Stimulated activated CD4-positive, alpha-beta T cell treated with anti-CD3 and anti-CD28 coated beads, Interleukin-15, amount 100 ng/mL, for 48 hours (primary cell): ENCODE measurements around the gene GFPT1.
"Not testable (repeated sequence)": the region's sequence is repeated elsewhere in the genome, so short reads cannot be mapped to it uniquely, and the experiment has no call there.

ENCODE experiments used
- DNase-seq, 2 donors: peaks; one replicate each; pipeline ENCODE4 v3.0.0-alpha.2; 2020; ENCODE audit warnings: low read depth in 2 of 2

Gene GFPT1

DNA sequence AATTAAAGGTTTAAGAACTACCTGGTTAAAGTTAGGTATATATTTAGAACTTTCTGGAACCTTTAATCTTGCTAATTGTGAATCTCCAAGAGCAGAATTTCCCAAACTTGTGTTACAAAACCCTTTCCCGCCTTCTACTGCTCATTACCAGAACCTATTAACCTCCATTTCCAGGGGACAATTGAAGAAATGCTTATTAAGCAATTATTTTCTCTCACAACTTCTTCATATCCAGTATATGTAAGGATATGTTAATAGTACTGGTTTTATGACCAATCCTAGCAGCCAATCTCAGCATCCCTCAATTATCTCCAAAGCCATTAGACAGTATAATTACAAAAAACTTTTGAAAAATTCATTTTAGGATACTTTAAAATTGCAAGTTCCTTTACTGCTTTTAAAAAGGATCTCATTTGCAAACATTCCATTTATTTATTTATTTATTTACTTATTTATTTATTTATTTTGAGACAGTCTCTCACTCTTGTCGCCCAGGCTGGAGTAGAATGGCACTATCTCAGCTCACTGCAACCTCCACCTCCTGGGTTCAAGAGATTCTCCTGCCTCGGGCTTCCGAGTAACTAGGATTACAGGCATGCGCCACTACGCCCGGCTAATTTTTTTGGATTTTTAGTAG lies 3.7 kb downstream of the GFPT1 start:
- DNase-seq: no peak

DNA sequence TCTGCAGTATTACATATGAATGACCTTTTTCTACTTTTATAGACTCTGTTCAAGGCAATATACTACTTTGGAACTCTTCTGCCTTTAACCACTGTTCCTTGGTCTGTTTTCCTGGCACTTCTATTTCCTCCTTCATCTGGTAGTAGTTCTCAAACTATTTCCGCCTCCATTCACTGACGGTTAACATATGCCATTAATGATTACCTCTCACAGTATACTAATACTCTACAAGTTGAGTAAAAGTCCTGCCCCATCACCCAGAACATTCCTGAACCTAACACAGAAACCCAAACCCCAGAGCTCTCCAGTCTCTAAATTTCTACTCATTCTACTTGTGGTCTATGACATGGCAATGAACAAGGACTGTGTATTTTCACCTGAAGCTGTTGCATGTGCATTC lies 4.5 kb downstream of the GFPT1 start:
- DNase-seq: no peak

DNA sequence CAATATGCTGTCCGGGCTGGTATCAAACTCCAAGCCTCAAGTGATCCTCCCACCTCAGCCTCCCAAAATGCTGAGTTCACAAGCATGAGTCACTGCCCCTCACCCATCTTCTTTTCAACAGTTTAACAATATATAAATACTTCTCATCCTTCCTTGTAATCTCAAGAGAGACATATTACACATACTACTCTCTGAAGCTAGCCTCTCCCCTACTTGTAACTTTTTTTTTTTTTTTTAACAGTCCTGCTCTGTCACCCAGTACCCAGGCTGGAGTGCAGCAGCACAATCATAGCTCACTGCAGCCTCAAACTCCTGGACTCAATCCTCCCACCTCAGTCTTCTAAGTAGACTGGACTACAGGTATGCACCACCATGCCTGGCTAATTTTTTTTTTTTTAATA lies 5.7 kb downstream of the GFPT1 start:
- no peak for DNase-seq

DNA sequence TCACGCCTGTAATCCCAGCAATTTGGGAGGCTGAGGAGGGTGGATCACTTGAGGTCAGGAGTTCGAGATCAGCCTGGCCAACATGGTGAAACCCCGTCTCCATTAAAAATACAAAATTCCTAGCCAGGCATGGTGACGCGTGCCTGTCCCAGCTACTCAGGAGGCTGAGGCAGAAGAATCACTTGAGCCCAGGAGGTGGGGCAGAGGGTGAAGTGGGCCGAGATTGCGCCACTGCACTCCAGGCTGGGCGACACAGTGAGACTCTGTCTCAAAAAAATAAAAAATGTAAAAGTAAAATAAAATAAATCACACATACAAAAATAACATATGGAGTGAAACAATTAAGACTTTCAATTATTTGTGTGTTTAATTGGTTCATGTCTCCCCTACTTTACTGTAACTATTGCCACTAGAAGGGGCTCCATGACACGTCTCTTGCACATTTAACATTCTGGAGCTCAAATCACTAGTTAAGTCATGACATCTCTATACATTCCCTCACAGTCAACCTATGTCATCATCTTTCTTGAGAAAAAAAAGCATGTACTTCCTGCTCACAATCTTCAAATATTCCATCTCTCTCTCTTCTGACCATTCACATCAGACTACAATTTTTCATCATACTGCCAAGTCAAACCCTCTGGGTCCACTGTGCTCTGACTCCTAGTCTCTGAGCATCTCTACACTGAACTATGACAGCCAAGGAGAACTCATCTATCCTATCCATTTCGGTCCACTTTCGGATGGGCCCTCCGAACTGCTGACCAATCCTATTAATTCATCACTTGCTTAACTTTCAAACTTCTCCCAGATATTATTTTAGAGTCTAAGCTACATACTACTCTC lies 6.7 kb downstream of the GFPT1 start:
- no peak for DNase-seq

DNA sequence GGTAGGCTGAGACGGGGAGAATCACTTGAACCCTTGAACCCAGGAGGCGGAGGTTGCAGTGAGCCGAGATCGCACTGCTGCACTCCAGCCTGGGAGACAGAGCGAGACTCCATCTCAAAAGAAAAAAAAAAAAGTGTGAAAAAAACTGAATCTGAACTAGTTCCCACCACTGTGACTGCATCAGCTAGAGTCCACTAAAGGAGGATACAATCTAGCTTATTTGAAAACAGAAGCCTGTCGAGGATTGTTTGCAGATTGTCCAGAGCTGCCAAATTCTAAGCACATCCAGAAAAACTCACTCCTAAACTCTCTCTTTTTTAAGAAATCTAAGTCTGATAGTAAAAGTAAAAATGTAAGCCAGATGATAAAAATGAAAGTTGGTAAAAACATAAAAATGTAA lies 10.6 kb downstream of the GFPT1 start:
- DNase-seq: no peak

DNA sequence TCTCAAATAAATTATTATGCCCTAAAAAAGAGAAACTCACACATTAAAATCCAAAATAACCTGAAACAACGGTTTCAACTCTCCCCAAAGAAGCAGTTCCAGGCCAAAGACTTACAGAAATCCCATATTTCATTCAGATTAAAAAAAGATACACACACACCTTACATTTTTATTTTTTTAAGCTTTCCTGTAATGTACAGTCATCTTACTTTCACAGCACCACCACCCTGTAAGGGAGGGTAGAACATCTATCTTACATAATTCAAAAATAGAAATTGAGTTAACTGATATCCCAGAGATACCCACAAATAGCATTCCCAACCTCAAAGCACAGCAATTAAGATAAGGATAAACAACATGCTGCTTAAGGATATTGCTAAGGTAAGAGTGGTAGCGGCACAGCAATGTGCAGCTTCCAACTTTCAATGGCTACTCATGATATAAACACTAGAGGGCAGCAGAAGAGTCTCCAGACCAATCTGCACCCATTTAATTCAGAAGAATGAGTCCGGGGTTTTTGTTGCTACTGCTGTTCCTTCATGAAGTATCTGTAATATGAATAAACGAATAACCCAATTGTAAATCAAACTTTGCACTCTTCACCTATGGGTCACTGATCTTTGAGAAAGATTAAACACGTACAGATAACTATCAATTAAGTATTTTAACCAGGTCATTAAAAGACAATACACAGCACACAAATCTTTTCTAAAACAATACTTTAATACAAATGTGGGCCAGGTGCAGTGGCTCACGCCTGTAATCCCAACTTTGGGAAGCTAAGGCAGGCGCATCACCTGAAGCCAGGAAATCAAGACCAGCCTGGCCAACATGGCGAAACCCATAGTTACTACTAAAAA lies 11.3 kb downstream of the GFPT1 start:
- DNase-seq: no peak

DNA sequence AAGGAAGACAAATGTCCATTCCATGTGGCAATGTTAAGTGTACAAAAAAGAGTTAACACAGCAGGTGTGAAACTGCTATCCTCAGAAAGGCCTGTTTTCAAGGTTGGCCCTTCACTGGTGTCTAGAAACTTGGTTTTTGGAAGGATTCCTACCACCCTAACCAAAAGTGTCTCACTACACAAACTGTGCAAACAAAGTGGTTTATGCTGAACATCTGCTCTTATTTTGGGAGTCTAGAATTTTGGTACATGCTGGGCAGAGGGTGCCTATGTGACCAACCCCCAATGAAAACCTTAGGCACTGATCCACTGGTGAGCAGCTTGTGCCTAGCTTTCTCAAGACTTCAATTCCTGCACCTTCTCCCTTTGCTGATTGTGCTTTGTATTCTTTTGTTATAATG lies 14.3 kb downstream of the GFPT1 start:
- no peak for DNase-seq

DNA sequence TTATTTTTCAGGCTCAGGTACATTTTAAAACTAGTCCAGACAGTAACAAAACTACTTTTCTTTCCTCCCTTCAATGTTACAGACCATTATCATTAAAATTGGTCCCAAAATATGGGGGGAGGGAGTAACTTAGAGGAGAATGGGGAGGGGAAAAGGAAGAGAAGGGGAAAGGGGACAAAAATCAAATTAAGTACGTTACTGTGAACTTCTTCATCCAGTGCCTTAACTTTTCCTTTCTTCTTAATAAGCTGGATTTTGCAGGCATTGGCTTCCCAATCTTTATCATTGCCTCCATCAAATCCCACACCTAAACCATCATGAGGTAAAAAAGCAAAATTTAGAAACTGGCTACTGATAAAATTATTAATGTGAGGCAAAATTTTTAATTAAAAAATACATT lies 17.2 kb downstream of the GFPT1 start:
- no peak for DNase-seq

DNA sequence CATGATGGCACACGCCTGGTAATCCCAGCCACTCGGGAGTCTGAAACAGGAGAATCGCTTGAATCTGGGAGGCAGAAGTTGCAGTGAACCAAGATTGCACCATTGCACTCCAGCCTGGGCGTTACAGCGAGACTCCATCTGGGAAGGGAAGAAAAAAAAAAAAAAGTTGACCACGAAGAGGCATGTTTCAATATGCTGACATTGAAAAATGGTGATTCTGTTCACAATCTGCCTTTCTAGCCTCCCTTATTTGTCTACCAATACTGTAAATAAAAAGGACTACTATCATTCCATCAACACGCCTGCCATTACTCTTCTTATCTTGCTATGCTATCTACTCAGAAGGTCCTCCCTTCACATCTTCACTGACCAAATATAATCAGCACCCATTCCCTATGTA lies 18.4 kb downstream of the GFPT1 start:
- no peak for DNase-seq

DNA sequence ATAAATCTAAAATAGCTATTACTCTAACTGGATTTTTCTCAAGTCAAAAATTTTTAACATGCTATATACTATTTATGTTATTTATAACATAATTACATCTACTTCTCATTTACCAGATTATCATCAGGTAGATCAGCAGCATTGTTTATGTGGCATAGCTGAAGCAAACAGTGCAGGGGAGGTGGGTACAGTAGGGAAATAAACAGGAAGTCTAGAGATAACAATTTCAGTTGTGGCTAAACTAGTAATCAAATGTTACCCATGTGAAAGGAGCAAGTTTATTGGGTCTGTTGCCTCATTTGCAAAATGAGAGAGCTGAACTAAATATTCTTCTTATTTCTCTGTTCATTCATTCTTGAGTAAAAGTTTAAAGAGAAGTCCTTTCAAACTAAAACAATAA lies 27.7 kb downstream of the GFPT1 start:
- DNase-seq: no peak

DNA sequence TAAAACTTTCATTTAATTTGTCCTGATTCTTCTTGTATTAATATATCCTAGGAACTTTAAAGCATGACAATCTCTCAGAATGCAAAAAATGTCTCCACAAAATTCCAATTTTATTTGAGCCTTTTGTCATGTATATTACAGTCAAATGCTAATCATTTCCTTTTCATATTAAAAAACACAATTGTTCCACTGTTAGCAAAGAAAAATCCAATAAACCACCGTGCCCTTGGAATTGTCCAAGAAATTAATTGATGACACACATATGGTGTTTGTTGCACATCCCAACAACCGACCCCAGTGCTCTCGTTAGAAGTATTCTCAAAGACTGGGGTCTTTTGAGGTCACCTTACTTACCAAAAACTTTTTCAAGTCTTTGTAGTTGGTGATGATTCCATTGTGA lies 28.1 kb downstream of the GFPT1 start:
- no peak for DNase-seq

DNA sequence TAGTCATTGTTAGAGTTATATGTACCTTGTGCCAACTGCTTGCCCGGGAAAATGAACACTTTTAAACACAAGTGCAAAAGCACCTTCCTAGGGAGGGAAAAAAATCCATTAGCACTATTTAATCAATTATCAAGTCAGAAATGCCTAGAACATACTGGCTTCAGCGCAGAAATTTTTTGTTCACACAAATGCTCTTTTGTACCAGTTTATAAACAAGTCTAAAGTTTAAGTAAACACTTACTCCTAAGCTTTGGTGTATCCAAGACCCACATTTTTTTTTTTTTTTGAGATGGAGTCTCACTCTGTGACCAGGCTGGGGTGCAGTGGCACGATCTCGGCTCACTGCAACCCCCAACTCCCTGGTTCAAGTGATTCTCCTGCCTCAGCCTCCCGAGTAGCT lies 30.6 kb downstream of the GFPT1 start:
- DNase-seq: no peak

DNA sequence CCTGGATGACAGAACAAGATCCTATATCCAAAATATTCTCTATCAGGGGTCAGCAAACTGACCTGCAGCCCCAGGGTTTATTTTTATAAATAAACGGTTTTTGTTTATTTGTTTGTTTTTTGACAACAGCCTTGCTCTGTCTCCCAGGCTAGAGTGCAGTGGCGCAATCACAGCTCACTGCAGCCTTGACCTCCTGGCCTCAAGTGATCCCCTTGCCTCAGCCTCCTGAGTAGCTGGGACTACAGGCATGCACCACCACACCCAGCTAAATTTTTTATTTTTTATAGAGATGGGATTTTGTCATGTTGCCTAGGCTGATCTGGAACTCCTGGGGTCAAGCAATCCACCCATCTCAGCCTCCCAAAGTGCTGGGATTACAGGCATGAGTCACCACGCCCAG lies 32.1 kb downstream of the GFPT1 start:
- DNase-seq: not testable (repeated sequence)

DNA sequence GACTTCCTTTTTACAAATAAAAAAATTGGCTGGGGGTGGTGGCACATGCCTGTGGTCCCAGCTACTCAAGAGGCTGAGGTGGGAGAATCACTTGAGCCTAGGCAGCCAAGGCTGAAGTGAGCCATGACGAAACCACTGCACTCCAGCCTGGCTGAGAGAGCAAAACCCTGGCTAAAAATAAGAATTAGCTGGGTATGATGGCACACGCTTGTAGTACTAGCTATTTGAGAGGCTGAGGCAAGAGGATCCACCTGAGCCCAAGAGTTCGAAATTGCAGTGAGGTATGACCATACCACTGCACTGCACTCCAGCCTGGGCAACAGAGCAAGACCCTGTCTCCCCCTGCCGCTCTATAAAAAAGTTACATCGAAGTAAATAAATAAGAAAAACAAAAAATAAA lies 33.7 kb downstream of the GFPT1 start:
- DNase-seq: no peak

DNA sequence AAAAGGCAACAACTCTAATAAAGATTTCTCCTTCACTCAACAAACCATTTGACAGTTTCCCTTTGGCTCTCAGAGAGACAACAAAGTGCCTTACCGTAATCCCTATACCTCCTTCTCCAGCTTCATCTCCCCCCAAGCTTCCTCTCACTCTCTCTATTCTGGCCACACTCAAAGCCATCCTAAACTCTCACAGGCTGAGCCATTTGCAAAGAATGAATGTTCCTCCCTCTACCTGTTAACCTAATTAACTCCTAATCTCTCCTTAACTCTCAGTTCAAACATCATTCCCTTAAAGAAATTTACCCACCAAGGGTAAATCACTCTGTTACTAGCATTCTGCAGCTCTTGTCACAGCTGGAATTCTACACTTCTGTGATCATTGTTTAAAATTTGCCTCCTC lies 38.2 kb downstream of the GFPT1 start:
- DNase-seq: no peak

DNA sequence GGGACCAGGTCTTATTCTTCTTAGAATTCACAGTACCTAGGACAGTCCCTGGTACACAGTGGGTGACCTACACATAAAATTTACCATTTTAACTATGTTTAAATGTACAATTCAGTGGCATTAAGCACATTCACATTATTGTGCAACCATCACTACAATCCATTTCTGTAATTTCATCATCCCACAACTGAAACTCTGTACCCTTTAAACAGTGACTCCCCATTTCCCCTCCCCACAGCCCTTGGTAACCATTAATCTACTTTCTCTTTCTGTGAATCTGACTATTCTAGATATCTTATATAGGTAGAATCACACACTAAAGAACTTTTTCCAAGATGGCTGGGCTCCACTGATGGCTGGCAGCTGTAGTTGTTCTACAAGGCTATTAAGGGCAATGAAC lies 41.6 kb downstream of the GFPT1 start:
- no peak for DNase-seq

DNA sequence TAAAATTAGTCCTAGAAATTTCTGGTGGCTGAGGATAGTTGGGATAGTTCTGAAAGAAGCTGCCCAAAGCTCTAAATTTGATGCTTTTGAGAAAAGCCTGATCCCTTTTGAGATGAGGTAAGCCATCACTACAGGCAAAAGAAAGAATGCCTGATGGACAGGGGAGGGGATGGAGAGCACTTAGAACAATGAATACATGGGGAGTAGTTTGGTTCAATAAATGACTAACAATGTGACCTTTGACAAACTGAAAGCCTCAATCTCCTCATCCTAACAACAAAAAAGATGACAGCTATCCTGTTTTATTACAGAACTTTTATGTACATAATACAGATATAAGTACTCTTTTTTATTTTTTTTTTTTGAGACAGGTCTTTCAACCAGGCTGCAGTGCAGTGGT lies 42.7 kb downstream of the GFPT1 start:
- no peak for DNase-seq

DNA sequence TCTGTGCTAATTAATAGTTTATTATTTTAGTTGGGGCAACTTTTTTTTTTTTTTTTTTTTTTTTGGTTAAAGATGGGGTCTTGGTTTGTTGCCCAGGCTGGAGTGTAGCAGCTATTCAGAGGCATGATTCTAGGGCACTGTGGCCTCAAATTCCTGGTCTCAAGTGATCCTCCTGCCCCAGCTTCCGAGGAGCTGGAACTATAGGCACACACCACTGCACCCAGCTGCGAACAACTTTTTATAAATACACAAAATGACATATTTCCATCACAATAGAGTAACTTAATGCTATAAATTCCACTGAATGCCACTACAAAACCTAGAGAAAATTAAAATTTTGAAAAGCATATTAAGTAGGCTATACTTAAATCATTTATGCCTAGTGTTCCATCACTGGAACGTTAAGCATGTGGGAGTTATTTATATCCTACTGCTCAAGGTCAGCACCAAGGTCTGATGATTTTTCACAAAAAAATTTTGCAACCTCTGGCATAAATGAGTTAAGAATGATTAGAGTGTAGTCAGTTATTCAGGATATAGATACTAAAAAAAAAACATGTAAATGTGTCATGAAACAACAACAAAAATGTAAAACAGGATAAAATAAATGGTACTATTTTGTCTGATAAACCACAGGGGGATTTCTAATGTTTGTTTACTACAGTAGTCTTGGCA lies 46.8 kb downstream of the GFPT1 start:
- no peak for DNase-seq

DNA sequence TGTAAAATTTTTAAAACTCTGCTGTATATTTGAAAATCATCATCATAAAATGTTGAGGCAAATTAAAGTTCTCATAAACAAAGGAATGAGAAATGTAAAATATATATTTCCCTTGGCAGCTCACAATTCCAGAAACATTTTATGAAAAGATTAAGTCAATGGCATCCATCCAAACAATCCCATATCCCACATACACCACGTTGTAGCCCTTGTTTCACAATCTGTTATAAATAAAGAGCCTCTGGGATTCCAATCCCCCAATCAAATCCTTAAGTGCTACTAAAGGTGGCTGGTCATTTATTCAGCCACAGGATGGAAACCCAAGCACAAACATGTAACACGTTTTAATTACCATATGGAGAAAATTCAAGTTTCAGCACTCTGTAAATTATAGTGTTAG lies 51.7 kb downstream of the GFPT1 start:
- DNase-seq: no peak

DNA sequence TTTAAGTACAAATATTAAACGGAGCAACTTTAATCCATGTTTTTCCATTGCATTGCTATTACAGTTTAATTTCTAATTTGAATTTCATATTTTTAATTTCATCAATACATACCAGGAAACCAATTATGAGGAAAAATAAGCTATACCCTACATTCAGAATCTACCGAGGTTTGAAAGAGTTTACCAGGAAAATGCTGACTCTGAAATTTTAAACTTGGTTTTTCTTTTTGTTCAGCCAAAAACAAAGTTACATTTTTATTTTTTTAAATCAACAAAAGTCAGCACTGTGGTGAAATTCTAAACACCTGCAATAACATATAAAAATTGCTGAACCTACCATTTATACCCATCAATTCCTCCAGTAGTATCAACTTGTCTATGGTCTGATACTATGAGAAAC lies 53.7 kb downstream of the GFPT1 start:
- no peak for DNase-seq

DNA sequence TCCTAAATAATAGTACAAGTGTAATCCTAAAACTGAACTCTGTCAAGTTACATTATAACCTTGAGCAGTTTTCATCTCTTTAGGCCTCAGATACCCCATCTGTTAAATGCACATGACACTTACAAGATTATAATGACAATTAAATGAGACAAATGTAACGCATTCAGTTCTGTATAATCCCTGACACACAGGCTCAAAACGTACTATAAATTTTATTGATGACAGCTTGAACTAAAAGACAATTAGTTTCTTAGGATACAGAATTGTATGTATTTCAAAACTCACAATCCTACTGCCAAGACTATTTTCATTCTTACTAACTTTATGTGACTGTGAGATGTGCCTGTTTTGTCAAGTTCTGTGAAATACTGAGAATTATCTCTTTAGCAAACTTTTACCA lies 56.2 kb downstream of the GFPT1 start:
- no peak for DNase-seq

DNA sequence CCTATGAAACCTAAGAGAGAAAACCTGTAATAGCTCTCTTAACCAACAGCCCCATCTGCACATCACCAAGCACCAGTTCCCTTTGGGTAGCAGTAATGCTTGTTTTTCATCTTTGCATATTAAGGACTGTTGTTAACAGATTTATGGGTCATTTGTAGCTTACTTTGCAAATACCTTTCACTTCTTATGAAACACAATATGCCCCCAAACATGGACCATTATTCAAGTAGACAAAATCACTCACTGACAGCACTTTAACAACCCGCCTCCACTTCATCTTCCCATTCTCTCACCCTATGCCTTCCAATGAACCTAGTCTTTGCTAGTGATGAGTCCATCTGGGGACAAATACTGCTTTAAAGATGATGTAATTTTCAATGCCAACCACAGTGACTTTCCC lies 64.4 kb downstream of the GFPT1 start:
- DNase-seq: no peak
